Measurements from ENCODE around the gene GNB1. TPM values are rescaled to one million over a fixed set of nuclear protein-coding genes. Genes with fewer than 3 reads are reported as not detected.

GNB1 gene
- total RNA-seq, 1 donor from 2014 or later = 427 TPM

DNA sequence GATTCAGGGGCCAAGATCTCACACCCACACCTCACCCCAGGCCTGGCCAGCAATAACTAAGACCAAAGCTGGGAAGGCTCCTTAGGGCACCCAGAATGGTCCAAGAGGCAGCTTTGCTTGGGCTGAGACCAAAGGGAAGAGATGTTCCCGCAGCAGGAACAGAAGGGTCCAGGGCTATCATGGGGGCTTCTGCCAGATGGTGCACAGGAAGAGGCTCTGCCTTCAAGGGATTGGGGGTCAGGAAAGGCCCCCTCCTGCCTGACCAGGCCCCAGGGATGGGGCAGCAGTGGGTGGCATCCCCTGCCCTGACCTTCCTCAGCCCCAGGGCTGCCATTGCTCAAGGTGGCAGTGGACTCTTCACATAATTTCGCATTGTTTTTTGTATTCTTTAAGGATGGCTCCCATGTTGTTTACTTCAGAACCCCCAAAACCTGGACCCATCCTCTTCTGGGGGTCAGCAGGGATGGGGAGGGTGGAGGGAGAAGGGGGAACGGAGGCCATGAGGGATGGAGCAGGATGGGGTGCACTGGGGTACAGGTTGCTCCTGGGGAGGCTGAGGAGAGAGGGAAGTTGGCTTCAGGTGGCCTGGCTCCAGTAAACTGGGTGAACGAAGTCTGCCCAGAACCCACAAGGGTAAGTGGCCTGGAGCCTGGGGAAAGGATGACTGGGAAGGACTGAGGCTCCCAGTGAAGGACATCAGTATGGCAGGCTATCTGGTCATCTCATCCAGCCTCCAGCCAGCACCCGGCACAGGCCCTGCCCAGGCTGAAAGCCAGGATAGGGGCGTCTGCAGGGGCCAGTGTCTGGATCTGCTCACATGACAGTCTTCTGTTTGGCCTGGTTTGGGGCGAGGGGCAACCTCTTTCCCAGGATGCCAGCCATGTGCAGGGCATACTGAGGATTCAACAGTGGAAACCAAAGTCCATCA, 110.0 kb downstream of the GNB1 start:
- H3K27ac Mint-ChIP-seq (ENCODE audit: unreplicated experiment) = no peak overlapping the region
- TF ChIP-seq, protein P1, sequence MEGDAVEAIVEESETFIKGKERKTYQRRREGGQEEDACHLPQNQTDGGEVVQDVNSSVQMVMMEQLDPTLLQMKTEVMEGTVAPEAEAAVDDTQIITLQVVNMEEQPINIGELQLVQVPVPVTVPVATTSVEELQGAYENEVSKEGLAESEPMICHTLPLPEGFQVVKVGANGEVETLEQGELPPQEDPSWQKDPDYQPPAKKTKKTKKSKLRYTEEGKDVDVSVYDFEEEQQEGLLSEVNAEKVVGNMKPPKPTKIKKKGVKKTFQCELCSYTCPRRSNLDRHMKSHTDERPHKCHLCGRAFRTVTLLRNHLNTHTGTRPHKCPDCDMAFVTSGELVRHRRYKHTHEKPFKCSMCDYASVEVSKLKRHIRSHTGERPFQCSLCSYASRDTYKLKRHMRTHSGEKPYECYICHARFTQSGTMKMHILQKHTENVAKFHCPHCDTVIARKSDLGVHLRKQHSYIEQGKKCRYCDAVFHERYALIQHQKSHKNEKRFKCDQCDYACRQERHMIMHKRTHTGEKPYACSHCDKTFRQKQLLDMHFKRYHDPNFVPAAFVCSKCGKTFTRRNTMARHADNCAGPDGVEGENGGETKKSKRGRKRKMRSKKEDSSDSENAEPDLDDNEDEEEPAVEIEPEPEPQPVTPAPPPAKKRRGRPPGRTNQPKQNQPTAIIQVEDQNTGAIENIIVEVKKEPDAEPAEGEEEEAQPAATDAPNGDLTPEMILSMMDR (IDR thresholded peaks at IDR 0.05; ENCODE audit: unreplicated experiment) = no peak
- peaks cover 31% of the 10 kb centered on the region for H3K4me1 Mint-ChIP-seq (ENCODE audit: unreplicated experiment)

DNA sequence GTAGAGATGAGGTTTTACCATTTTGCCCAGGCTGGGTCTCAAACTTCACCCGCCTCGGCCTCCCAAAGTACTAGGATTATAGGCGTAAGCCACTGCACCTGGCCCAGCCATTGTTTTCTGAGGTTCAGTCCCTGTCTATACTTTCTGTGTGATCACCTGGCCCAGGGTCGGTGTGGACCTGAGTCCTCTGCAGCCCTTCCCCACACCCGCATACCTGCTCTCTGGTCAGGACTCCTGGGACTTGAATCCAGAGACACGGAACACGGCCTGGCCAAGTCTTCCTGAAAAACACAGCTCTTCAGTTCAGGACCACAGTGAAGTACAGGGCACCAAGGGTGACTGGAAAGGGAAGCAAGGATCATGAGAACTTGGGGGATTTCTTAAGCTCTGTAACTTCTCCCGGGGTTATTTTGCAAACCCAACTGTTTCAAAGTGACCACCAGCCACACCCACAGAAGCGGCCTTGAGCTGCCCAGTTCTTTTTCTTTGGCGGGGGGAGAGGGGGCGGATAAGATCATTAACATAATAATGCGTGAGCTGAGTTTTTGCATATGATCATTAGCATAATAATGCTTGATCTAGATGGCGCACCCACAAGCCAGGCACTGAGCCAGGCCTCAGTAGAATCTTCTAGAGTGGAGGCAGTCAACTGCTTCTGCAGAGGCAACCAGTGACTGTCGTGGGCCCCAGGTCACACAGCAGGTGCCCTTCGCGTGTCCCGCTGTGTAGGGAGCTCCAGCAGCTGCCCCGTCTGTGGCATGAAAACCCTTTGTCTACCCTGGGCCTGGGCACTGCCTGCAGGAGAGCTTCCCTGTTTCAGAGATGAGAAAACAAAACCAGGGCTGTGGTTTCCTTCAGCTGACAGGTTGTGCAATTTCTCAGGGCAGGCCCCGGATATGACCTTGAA, 110.9 kb downstream of the GNB1 start:
- TF ChIP-seq, protein P1 (IDR thresholded peaks at IDR 0.05; ENCODE audit: unreplicated experiment) = no peak
- peak overlapping the region; percentile 36 for H3K27ac Mint-ChIP-seq (ENCODE audit: unreplicated experiment)
- peak overlapping the region; percentile 71 for H3K4me3 Mint-ChIP-seq (ENCODE audit: unreplicated experiment)
- DNase-seq (ENCODE audit: low spot score) = no peak
- H3K9me3 Mint-ChIP-seq (ENCODE audit: unreplicated experiment) = no peaks in the 10 kb centered on the region
- peaks cover 18% of the 10 kb centered on the region for H3K27me3 Mint-ChIP-seq (ENCODE audit: unreplicated experiment)
- no peaks in the 10 kb centered on the region for H3K36me3 Mint-ChIP-seq (ENCODE audit: low read depth, unreplicated experiment)
- peaks cover 35% of the 10 kb centered on the region for H3K4me1 Mint-ChIP-seq (ENCODE audit: unreplicated experiment)

More for the DNA sequence above, 110.0 kb downstream of the GNB1 start:
- peaks cover 6% of the 10 kb centered on the region for H3K36me3 Mint-ChIP-seq (ENCODE audit: low read depth, unreplicated experiment)
- no peaks in the 10 kb centered on the region for H3K9me3 Mint-ChIP-seq (ENCODE audit: unreplicated experiment)
- no peak overlapping the region for H3K4me3 Mint-ChIP-seq (ENCODE audit: unreplicated experiment)
- DNase-seq (ENCODE audit: low spot score) = no peak
- H3K27me3 Mint-ChIP-seq (ENCODE audit: unreplicated experiment) = peaks cover 18% of the 10 kb centered on the region

DNA sequence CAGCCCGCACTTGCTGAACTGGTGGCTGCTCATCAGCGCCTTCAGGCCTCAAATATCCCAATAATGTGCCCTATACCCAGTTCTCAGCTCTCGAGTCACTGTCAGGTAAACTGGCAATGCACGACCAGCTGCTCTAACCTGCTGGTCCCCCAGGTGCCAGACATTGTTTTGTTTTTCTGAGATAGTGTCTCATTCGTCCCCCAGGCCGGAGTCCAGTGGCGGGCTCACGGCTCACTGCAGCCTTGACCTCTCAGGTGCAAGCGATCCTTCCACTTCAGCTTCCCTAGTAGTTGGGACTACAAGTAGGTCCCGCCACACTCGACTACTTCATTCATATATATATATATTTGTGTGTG, 111.6 kb downstream of the GNB1 start:
- Mint-ChIP-seq H3K4me1 (ENCODE audit: unreplicated experiment) (peaks cover 35% of the 10 kb centered on the region), H3K27ac (ENCODE audit: unreplicated experiment) (peak overlapping the region; percentile 83)
- DNase-seq (ENCODE audit: low spot score) = no peak

DNA sequence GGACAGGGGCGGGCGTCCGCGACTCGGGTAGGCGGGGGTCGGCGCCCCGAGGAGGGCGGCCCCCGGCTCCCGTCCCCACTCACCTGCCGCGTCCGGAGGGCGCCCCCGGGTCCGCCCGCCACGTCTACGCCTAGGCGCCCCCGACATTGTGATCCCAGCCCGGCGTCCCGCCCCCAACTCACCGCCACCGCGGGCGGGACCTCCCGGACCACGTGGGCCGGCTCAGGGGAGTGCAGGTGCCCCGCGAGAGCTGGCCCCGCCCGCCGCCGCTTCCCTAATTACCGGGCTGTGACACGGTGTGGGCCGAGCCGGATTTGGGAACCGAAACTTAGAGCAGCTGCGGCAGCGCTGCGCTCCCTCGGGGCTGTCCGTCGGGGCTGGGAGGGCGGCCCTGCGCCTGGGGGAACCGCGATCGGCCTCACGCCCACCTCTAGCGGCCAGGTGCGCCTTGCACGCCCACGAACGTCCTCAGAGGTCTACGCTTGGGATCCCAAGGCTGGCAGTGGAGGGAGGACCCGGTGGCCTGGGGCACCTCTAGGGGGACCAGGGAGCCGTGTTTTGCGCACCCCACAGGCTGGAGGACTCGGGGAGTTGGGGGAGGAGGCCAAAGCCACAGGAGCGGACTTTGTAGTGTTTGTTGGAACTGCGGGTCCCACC, 112.1 kb downstream of the GNB1 start:
- DNase-seq (ENCODE audit: low spot score) = peak; percentile 40
- Mint-ChIP-seq H3K4me3 (ENCODE audit: unreplicated experiment) (peak overlapping the region; percentile 92), H3K27me3 (ENCODE audit: unreplicated experiment) (peaks cover 17% of the 10 kb centered on the region), H3K9me3 (ENCODE audit: unreplicated experiment) (no peaks in the 10 kb centered on the region), H3K4me1 (ENCODE audit: unreplicated experiment) (peaks cover 35% of the 10 kb centered on the region), H3K36me3 (ENCODE audit: low read depth, unreplicated experiment) (no peaks in the 10 kb centered on the region), H3K27ac (ENCODE audit: unreplicated experiment) (no peak overlapping the region)
- TF ChIP-seq, protein P1 (IDR thresholded peaks at IDR 0.05; ENCODE audit: unreplicated experiment) = peak; percentile 38

More for the DNA sequence above, 111.6 kb downstream of the GNB1 start:
- TF ChIP-seq, protein P1 (IDR thresholded peaks at IDR 0.05; ENCODE audit: unreplicated experiment) = no peak
- Mint-ChIP-seq H3K27me3 (ENCODE audit: unreplicated experiment) (peaks cover 18% of the 10 kb centered on the region), H3K36me3 (ENCODE audit: low read depth, unreplicated experiment) (no peaks in the 10 kb centered on the region), H3K4me3 (ENCODE audit: unreplicated experiment) (peak overlapping the region; percentile 92), H3K9me3 (ENCODE audit: unreplicated experiment) (no peaks in the 10 kb centered on the region)

All from endothelial cell (in vitro differentiated cells).